Psoas muscle (tissue), 8 donors: Measurements from ENCODE around the gene WWOX. TPM values are rescaled to one million over a fixed set of nuclear protein-coding genes. Genes with fewer than 3 reads are reported as not detected.

Source experiments
- ATAC-seq, 4 donors: fragments of 200-7000 bp; cut with Tn5 transposase; one replicate each; pipeline ENCODE4 v1.9.1; 2020; ENCODE audit warnings: moderate library complexity in 3 of 4, mild to moderate bottlenecking in 2 of 4
- DNase-seq, 2 donors: peaks; one replicate each; pipeline ENCODE4 v3.0.0-alpha.2; 2020
- H3K27ac ChIP-seq: fragments of 200-600 bp; one replicate; pipeline ENCODE4 v1.8.0; 2022
- H3K27me3 ChIP-seq, 3 donors: fragments of 200-600 bp in 1 of 3; one replicate each; pipeline versions ENCODE4 v1.6.1 to v1.8.0; 2013 to 2022; ENCODE audit warnings: low read length in 2 of 3, mild to moderate bottlenecking in 2 of 3, moderate library complexity in 1 of 3; ENCODE audit not compliant: insufficient read depth in 3 of 3
- H3K36me3 ChIP-seq, 2 donors: fragments of 200-600 bp in 1 of 2; one replicate each; pipeline versions ENCODE4 v1.6.1 to v1.8.0; 2013 to 2022; ENCODE audit warnings: low read depth in 1 of 2, mild to moderate bottlenecking in 1 of 2, moderate library complexity in 1 of 2; ENCODE audit not compliant: insufficient read depth in 1 of 2
- H3K4me1 ChIP-seq: fragments of 200-600 bp; one replicate; pipeline ENCODE4 v1.8.0; 2022
- H3K4me3 ChIP-seq: fragments of 200-600 bp; one replicate; pipeline ENCODE4 v1.8.0; 2022; ENCODE audit warnings: mild to moderate bottlenecking
- H3K9me3 ChIP-seq: fragments of 200-600 bp; one replicate; pipeline ENCODE4 v1.8.0; 2022
- CTCF ChIP-seq: fragments of 200-600 bp; IDR thresholded peaks from one replicate; pipeline ENCODE4 v1.8.0; 2022; ENCODE audit warnings: antibody characterized with exemption
- WGBS, 3 donors: extraction: QIAGEN DNeasy Blood & Tissue Kit; methylation state at CpG; one replicate each; pipeline versions ENCODE4 v1.1.6 to v1.1.7; 2013; 5-methylcytosine and 5-hydroxymethylcytosine counted together
- intact Hi-C, 2 donors: fragments of 100-400 bp; cut with DNase I; formaldehyde crosslinking; loops; one replicate each; pipeline versions ENCODE4 v1.11.0 to v1.14.2; 2022
- polyA plus RNA-seq, 3 donors: library from polyadenylated mRNA; stranded (reverse); fragments of 200-250 nt; gene quantifications; one replicate each; pipeline ENCODE4 v1.2.3, GENCODE V29; 2013
- total RNA-seq, 4 donors: library from RNA; stranded (reverse); fragmentation: NEBNext Ultra II Directional in 2 of 4; extraction: Animal tissue kit (Norgen Biotek cat#: 25700) in 2 of 4; gene quantifications; one replicate each; pipeline versions ENCODE4 v1.2.1 to v1.2.4, GENCODE V29; 2021 to 2023
- donor health status: healthy with polysubstance abuse.
- donor health status: DM: no; HTN: no; CAD: no; lungs with moderate emphysema.
- donor health status: Bipolar disorder and iron deficiency.
- donor health status: healthy.
- donor health status: DM: yes; HTN: yes; CAD: no.
- donor health status: DM: no; HTN: no; CAD: no.
- donor health status: DM: no; HTN: no; CAD: no.
- donor health status: DM: yes; HTN: yes; CAD: no.

Gene WWOX
- total and polyA plus RNA-seq, 7 donors: 3.1 to 6.6 (median 5.0) TPM

DNA sequence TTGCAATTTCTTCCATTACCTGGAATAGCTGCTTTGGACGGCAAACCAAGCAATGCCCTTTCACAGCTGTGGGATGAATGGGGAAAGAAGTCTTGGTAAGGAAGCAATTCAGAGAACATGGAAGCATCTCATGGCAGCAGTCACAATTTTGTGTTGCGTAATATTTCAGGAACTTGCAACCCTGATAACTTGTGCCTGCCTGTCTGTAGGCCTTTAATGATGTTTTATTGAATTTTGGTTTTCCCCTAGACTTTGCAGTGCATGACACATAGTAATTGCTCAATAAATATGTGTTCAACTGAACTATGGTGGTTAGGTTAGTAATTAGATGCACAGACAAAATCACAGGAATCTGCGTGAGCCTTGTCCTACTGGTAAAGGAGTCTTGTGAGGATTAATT lies 439.5 kb downstream of the WWOX start:
- no peaks in the 10 kb centered on the region for H3K36me3 ChIP-seq
- no peak overlapping the region for H3K4me3 ChIP-seq
- no peaks in the 10 kb centered on the region for H3K9me3 ChIP-seq
- ATAC-seq (no peak), DNase-seq (no peak)
- no peak for TF ChIP-seq CTCF
- intact Hi-C loops: no loop called here
- H3K27ac ChIP-seq: no peak overlapping the region
- no peaks in the 10 kb centered on the region for H3K27me3 ChIP-seq
- WGBS, 3 donors: 95 to 98% (median 96%) methylated on average over 3 of the region's 3 CpGs
- H3K4me1 ChIP-seq: no peaks in the 10 kb centered on the region

GRCh38 chr16:78542419-78542818 lies 443.0 kb downstream of the WWOX start:
- 81 to 88% (median 84%) methylated on average over 7 of the region's 7 CpGs for WGBS, 3 donors
- Histone ChIP-seq H3K4me3 (no peak overlapping the region), H3K27me3 (no peaks in the 10 kb centered on the region), H3K36me3 (no peaks in the 10 kb centered on the region), H3K27ac (no peak overlapping the region), H3K9me3 (no peaks in the 10 kb centered on the region), H3K4me1 (no peaks in the 10 kb centered on the region)
- ATAC-seq (no peak), DNase-seq (no peak)
- TF ChIP-seq CTCF: no peak
- intact Hi-C loops: no loop called here

GRCh38 chr16:78543023-78543422 lies 443.6 kb downstream of the WWOX start:
- no peak overlapping the region for H3K4me3 ChIP-seq
- H3K27me3 ChIP-seq: no peaks in the 10 kb centered on the region
- no peaks in the 10 kb centered on the region for H3K9me3 ChIP-seq
- H3K27ac ChIP-seq: no peak overlapping the region
- DNase-seq (no peak), ATAC-seq (peak in 1 of 4 donors; percentile 21)
- TF ChIP-seq CTCF: no peak
- intact Hi-C loops: no loop called here
- 47 to 54% (median 52%) methylated on average over 7 of the region's 7 CpGs for WGBS, 3 donors
- H3K4me1 ChIP-seq: no peaks in the 10 kb centered on the region
- H3K36me3 ChIP-seq: no peaks in the 10 kb centered on the region

DNA sequence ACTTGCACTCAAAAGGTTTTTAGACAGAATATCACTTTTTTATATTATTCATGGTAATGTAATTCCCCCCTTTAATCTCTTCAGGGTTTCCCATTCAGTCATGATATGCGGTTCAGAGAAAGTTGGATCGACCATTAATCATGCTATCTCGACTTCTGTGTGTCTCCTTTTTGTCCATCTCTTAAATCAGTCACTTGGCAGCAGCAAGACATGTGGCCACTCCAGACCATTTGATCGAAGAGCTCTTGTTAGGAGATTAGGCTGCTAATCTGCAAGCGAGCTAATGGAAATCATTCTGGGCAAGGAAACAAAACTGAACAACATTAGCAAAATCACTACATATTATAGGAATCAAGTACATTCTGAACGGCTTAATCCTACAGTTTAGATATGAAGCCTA lies 449.9 kb downstream of the WWOX start:
- intact Hi-C loops: no loop called here
- ATAC-seq: no peak
- Histone ChIP-seq H3K27me3 (peaks cover 0 to 2% (median 0%) of the 10 kb centered on the region in 3 donors), H3K9me3 (no peaks in the 10 kb centered on the region), H3K4me3 (no peak overlapping the region), H3K27ac (no peak overlapping the region), H3K4me1 (no peaks in the 10 kb centered on the region), H3K36me3 (no peaks in the 10 kb centered on the region)
- no peak for DNase-seq
- WGBS, 3 donors: 80 to 82% (median 81%) methylated on average over 6 of the region's 6 CpGs
- no peak for TF ChIP-seq CTCF

DNA sequence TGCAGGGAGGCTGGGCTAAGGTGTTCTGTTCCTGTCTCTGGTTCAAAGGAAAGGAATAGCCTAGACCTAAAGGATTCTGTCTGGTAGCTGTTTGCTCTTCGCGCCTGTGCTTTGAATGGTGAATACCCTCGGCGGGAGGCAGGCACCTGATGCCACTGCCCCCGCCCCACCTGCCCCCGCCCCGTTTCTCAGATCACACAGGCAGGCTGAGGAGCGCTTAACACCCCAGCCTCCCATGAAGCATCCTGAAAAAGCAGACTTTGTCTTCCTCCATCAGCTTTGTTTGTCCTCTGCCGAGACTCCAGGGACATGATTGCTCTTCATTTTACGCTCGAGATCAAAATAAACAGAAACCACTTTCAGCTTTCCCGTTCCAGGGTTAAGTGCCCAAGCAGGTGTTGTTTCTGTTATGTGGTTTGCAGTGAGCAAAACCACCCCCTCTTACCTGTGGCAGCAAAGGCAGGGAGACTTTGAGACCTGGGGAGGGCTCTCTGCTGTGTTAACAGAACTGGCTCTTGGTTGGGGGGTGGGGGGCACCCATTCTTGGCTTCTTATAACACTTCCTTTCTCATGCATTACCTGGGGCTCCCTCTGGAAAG lies 452.1 kb downstream of the WWOX start:
- Histone ChIP-seq H3K9me3 (no peaks in the 10 kb centered on the region), H3K27ac (no peak overlapping the region), H3K4me3 (no peak overlapping the region), H3K36me3 (no peaks in the 10 kb centered on the region), H3K27me3 (peaks cover 0 to 2% (median 0%) of the 10 kb centered on the region in 3 donors), H3K4me1 (no peaks in the 10 kb centered on the region)
- ATAC-seq: no peak
- TF ChIP-seq CTCF: no peak
- no peak for DNase-seq
- intact Hi-C loops: no loop called here
- WGBS, 3 donors: 55 to 64% (median 60%) methylated on average over 12 of the region's 12 CpGs
